ENCODE data around the gene RNU6-7.

Gene RNU6-7

DNA sequence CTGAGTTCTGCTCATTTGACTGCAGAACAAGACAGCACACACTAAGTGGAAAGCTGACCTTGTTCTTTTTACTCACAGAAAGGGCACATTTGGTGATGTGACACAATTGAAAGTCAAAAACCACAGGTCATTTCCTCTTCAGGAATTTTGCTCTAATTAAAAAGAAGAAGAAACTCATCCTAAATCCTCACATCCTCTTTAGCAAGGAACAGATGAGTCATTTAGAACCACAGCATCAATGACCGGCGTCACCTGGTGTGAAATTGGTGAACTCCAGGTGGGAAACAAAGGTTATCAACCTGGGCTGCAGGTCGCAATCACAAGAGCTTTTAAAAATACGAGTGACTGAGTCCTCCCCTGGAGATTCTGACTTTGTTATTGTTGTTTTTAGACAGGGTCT, 4.1 kb downstream of the RNU6-7 start:
- FAIRE-seq, result no peak

DNA sequence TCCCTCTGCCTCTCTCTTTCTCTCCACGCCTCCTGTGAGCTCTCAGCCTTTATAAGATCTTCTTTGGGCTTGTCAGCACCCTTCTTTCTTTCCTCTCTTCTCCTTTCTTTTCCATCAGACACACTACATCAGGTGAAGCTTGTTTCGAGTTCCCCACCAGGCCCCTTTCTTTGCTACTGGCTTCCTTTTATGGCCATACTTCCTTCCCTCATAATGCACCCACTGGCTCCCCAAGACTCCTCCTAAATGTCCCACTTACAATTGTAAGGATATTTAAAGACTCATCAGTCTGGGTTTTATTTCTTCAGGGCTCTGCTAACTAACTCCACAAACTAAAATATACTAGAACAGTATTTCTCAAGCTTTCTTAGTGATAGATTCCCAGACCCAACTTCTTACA, 4.7 kb downstream of the RNU6-7 start:
- no peak for FAIRE-seq

DNA sequence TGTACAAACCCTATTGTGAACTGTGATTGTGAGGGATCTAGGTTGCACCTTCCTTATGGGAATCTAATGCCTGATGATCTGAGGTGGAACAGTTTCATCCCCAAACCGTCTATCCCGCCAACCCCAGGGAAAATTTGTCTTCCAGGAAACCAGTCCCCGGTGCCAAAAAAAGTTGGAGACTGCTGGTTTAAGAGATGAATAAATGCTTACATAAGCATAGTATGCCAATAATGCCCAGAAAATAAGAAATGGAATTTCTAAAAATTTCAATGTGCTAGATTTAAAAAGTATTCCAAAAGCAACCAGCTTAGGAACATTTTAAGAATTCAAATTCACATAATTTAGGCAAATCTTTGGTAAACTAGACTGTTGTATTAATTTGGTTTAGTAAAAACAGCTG, 6.6 kb downstream of the RNU6-7 start:
- no peak for FAIRE-seq

DNA sequence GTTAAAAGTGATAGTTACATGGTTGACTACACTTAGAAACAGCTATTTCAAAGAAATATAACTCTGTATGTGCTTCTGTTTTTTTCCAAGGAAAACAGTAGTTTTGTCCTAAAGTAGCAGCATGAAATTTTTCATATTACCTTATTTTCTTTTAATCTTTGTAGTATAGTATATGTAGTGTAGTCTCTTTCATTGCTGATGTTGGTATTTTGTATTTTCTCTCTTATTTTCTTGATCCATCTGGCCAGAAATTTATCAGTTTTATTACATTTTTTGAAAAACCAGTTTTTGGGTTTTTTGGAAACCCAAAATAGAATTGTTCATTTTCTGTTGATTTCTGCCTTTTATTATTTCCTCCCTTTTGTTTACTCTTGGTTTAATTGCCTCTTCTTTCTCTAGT, 7.6 kb downstream of the RNU6-7 start:
- FAIRE-seq, result no peak

DNA sequence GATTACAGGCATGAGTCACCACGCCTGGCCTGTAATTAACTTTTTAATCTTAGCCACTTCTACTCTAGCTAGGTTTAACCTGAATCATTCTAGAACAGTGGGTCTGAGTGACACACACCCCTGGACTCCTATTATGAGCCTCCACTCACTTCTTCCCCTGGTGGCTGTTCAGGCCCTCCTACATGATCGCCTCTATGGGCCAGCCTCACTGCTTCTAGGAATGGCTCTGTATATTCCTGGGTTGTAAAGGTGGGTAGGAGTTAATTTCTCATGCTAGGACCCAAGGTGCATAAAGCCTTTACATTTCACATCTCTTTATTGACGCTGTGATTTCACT, 9.2 kb downstream of the RNU6-7 start:
- FAIRE-seq, result no peak

DNA sequence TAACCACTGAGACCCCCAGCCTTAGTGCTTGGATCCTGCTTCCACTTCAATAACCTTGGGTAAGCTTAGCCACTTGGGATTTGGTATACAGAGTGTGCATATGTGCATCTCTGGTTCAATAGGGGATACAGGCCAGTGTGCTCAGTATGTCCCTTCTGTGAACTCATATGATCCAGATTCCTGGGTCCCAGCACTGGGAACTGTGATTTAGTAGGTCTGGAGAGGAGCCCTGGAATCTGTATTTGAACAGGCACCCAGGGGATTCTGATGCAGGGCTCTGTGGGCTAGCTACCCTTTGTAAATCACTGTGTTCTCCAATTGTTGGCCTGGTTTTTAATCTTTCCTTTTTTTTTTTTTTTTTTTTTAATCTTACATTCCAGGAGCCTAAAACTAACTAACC, 11.0 kb downstream of the RNU6-7 start:
- FAIRE-seq, result no peak

DNA sequence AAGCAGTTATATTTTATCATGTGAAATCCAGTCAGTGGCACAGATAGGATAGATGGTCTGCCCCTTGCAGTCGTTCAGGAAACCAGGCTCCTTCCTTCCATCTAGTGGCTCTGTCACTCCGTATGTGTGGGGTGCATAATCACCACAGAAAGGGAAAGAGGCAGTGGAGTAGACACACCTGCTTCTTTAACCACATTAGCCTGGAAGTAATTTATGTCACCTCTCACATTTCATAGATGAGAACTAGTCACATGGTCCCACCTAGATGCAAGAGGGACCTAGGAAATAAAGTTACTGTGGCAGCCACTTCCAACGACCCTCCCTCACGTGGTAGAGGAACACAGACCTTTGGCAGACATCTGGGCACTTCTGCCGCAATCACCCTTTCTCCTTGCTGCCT, 15.5 kb downstream of the RNU6-7 start:
- FAIRE-seq, result no peak

DNA sequence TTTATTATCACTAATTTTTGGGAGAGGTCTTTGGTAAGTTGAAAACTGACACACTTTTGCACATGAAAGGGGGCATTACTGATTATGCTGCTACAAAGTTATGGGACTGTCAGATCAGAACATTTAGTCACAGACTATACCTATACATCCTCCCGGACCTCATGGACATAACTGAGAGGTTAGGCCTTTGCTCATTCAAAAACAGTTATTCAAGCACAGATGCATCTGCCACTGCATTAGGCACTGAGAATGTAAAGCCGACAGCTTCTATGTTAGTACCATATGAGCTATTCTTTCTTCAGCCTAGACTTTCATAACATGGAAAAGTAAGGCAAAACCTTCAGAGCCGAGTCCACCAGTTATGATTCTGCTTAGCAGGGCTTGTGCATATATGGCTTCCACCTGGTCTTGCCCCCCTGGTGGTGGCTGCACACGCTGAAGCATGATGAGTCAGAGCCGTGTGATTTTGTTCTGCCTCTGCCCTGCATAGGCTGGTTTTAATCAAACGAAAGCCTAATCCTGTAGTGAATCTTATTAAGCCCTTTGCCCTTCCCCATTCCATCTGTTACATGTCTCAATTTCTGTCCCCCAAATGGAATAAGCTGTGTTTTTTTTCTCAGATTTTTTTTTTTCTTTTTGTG, 23.0 kb downstream of the RNU6-7 start:
- peak; percentile 61 for FAIRE-seq

DNA sequence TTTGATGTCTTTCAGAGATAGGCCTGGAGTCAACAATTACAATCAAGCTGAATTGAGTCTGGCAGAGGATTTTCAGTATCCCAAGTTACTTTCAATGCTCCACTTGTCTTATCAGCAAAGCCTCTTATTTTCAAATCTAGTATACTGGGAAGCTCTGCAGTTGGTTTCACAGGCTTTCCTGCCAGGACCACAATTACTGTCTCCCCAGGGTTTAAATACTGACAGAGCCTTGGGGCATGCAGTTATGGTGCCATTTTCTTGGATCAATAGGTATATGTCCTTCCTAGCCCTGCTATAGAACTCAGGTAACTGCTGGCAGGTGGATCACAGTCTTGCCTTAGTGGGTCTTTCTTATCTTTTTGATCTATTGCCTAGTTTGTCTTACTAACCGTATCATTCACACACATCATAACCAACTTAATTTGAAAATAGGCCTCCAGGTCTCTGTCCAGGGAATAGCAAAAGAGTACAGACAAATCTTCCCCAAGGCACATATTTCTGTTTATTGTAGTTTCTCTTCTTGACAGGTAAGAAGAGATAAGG, 23.6 kb downstream of the RNU6-7 start:
- no peak for FAIRE-seq

DNA sequence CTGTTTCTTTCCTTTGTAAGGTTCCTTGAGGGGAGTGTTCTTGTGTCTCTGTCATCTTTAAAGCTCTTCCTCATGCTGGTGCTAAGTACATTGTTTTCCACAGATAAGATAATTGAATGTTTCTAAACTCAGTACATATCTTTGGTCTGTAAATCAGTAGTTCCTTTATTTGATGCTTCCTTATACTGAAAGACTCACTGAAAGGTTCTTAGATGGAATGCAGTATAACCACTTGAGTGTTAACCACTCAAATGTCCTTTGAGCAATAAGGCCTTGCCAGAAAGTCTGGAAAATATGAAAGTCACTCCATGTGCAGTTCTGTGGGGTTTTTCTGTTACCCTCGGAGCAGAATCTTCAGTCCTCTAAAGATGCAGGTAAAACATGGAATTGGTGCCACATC, 24.2 kb downstream of the RNU6-7 start:
- FAIRE-seq, result no peak

DNA sequence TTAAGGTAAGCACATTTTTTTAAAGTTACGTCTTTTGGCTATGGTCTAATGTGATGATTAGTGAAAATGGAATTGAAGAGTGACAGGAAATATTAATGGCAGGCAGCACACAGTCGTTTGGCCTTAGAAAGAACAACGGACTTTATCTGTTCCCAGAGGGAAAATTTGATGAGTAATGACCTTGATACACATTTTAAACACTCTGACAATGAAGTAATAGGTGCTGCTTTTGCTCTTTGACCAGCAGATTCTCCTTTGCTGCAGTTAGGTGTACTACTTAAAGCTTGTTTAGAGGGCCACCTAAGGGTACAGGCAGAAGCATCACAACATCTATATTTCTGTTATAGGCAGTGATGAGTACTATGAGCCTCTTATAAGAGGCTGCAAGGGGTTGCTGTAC, 28.3 kb downstream of the RNU6-7 start:
- FAIRE-seq, result no peak

DNA sequence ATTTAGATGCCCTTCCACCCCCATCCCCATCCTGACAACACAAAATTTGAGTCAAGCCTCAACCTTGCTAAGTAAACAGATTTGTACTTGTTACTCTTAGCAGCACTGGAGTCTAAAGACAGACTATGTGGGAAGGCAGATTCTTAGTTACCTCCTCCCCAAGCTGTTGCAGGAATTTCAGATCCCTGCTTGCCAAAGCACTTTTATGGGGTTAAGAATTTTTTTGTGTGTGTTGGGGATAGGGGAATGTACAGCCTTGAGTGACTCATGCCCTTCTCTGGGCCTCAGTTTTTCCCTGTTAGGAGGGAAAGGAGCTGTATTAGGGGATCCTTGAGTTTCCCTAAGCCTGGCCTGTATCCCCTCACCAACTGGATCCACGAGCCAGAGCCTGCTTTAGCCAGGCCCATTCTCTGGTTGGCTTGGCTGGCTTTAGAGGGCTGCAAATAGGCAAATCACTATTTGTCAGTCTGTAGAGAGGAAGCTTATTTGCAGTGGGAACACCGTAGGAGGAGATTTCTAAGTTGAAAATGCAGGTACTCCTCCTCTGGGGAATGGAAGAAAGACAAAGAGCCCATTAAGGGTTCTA, 28.9 kb downstream of the RNU6-7 start:
- no peak for FAIRE-seq

DNA sequence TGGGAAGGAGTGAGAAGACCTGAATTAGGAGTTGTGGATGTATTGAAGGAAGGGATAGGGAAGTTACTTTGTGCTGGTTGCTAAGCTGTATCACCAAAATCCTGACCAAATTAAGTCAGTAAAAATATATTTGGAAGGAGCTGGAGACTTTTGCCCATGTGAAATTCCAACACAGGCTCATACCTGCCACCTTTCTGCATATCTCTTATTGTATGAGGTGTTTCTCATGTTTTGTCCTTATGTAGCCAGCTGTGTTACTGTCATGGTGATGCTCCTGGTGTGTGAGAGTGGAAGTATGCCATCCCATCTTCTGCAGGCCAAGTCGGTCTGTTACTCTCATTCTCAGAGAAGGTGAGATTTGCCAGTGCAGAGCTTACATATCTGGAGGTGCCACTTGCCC, 30.6 kb downstream of the RNU6-7 start:
- no peak for FAIRE-seq

DNA sequence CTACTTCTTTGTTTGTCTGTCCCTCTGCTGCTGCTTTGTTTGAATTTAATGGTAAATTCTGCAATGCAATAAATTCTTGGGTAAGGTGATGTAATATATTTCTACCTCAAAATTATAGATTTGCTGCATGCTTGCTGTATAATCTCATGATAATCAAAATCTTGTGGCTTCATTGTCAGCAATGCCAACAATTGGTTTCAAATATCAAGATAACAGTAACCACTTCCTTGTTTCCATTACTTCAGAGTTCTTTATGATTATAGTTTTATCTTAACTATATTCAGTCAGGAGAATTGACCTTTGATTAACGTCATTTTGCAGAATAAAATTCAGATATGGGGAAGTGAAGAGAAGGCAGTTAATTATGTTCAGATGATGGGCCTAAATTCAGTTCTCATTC, 31.4 kb downstream of the RNU6-7 start:
- no peak for FAIRE-seq

DNA sequence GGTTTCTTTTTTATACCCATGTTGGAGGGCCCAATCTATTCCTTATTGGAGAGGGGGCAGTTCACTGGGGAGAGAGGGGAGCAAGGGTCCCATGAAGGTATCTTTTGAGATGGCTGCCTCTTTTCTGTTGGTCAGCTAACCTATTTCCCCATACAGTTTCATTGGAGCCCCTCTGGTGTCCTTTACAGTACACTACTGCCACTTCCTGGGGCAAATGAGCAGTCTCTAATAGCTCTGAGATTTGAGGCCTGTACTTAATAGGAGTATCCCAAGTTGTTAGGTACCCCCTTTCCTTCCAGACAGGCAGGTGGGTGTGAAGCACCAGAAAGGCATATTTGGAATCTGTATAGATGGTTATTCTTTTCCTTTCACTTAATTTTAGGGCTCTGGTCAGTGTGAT, 42.6 kb downstream of the RNU6-7 start:
- FAIRE-seq, result no peak

DNA sequence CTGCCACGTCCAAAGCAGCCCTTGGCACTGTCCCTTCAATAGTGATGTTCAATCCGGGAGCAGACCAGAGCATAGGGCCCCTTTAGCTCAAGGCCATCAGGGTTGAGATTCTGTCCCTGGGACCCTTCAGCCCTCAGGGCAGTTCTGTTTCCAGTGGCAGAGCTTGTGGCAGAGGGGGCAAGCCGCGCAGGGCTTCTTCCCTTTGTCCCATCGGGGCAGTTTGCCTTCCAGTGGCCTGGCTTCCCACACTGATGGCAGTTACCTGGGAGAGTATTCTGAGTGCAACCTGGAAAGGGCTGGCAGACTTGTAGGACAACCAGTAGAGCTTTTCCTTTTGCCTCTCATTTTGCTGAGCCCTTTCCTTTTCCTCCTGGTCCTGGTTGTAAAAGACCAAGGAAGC, 44.9 kb downstream of the RNU6-7 start:
- no peak for FAIRE-seq

DNA sequence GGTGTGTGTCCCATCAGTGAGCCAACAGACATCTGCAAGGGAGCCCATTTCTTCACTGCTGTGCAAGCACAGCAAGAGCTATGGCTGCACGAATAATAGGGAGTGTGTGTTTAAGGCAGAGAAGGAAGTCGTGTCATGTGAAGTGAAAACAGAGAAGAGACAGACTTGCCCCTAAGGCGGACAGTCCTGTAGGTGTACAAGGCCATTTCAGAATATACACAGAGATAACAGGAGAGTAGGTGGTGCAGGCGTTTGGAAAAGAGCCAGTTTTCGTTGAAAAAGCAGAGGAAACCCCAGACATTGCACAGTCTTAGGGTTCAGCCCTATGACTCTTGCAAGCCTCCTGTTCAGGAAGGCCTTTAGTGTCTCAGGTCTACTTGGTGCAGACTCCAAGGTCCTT, 47.5 kb downstream of the RNU6-7 start:
- FAIRE-seq, result no peak

DNA sequence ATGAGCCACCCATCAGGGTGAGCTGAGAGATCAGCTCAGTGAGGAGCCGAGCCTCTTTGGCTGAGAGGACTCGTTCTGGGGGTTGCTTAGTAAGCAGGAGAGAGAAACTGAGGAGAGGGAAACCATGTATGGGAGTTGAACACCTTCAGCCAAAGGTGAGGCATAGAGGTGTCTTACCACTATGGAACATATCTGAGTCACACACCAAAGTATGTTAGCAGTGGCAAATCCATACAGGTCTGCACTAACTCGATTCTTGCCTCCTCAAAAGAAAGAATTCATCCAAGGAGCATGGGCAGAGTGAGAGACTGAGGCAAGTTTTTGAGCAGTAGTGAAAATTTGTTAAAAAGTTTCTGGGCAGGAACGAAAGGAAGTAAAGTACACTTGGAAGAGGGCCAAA, 47.9 kb downstream of the RNU6-7 start:
- FAIRE-seq, result no peak

DNA sequence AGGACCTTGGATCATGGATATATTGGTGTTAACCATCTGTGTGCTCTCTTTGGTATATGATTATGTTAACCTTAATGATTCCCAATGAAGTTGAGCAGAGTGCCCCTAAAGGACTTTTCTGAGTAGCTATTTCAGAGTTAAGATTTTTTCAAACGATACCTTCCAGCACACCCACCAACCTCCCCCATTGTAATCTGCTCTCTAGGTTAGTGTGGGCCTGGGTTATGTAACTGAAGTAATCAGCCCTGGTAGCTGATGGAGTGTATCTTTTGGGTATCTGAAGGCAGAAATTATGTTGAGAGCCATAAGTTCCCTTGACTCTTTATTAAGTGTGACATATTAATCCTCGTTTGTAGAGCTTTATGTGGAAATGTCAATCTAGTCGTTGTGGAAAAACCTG, 48.8 kb downstream of the RNU6-7 start:
- FAIRE-seq, result no peak

DNA sequence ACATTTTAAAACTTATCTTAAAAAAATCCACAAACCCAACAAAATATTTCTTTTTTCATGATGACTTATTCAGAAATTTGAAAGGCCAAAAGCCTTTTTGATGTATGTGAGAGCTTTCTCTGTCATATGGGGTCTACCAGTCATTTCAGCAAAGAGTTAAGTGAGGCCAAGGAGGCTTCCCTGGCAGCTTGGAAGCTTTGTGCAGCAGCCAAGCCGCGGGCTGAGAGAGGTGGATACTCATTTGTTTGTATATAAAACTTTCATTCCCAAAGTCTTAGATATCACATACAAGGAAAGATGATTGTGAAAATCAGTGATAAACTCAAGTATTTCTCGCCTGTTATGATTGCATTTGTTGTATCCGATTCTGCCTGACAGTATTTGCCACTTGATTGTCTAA, 49.7 kb downstream of the RNU6-7 start:
- no peak for FAIRE-seq
